ENCODE measurements around the gene CPA3. TPM values are rescaled to one million over a fixed set of nuclear protein-coding genes. Genes with fewer than 3 reads are reported as not detected.

Gene CPA3
- polyA plus RNA-seq, 3 donors = 4.0 to 4.4 (median 4.0) TPM

DNA sequence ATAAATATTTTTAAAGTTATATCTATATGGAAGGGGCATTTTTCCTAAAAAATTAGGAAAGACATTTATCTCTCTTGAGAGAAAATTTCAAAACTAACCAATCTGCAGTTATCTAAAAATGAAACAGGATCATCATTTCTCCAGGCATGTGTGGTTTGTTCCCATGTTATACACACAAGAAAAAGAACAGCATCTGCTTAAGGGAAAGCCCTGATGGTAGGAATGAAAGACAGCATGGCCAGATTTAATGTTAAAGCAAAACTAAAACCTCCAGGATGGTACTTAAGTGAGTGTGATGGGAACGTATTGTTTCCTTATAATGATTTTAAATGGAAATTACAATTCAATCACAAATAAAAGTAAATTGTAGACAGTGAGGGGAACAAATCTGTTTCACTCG is 80.0 kb downstream of the CPA3 start:
- no peak overlapping the region for H3K27ac ChIP-seq (ENCODE audit: low read depth, low read length)
- 86 to 95% (median 94%) methylated on average over 2 of the region's 2 CpGs for WGBS, 3 donors

Other genes starting within 250 kb of the CPA3 start
- gene AGTR1, start 167.4 kb upstream of the CPA3 start, polyA plus RNA-seq = 10 to 100 TPM in 2 of 3 donors, 1 to 10 TPM in 1; 3.8 to 23.7 (median 14.8) TPM
- 1,000 to 10,000 TPM in 1 of 3 donors, 10 to 100 TPM in 2; 13.8 to 8,047 (median 53.0) TPM for gene CPB1, start 37.5 kb upstream of the CPA3 start, polyA plus RNA-seq
- gene GYG1, start 126.2 kb downstream of the CPA3 start, polyA plus RNA-seq = 10 to 100 TPM; 28.8 to 53.1 (median 33.8) TPM
- gene HLTF, start 221.2 kb downstream of the CPA3 start, polyA plus RNA-seq = 1 to 10 TPM; 4.7 to 6.4 (median 5.3) TPM